ENCODE results near the gene LZTFL1. TPM values are rescaled to one million over a fixed set of nuclear protein-coding genes. Genes with fewer than 3 reads are reported as not detected.

The LZTFL1 gene
- polyA plus RNA-seq, 4 donors = 4.5 to 34.4 (median 6.5) TPM

- H3K9me3 ChIP-seq (ENCODE audit: control insufficient read depth in 2 of 2, insufficient read depth in 1 of 2, low read depth in 1 of 2, low read length in 1 of 2) = no peaks in the 10 kb centered on the region
- WGBS, 3 donors = 8 to 21% (median 15%) methylated on average over 4 of the region's 4 CpGs
- FAIRE-seq (peak; percentile 90), DNase-seq (peak; percentile 88 to 93)
- H3K27me3 ChIP-seq (ENCODE audit: control insufficient read depth in 3 of 3, insufficient read depth in 3 of 3, low read length in 3 of 3) = no peaks in the 10 kb centered on the region
- peaks cover 0 to 34% (median 21%) of the 10 kb centered on the region in 3 donors for H3K4me1 ChIP-seq (ENCODE audit: control insufficient read depth in 3 of 3, insufficient read depth in 2 of 3, low read depth in 1 of 3, low read length in 2 of 3)
- no peak overlapping the region for H3K4me3 ChIP-seq (ENCODE audit: low read depth in 1 of 3, low read length in 3 of 3)
- H3K27ac ChIP-seq (ENCODE audit: low read depth in 1 of 3, low read length in 2 of 3) = peak overlapping the region; percentile 47 to 86 (median 49)
- H3K36me3 ChIP-seq (ENCODE audit: control insufficient read depth in 3 of 3, insufficient read depth in 2 of 3, low read depth in 1 of 3, low read length in 3 of 3) = peaks cover 0 to 30% (median 1%) of the 10 kb centered on the region in 3 donors
Measured at GRCh38 chr3:45817831-45818522, 23.9 kb downstream of the LZTFL1 start.

DNA sequence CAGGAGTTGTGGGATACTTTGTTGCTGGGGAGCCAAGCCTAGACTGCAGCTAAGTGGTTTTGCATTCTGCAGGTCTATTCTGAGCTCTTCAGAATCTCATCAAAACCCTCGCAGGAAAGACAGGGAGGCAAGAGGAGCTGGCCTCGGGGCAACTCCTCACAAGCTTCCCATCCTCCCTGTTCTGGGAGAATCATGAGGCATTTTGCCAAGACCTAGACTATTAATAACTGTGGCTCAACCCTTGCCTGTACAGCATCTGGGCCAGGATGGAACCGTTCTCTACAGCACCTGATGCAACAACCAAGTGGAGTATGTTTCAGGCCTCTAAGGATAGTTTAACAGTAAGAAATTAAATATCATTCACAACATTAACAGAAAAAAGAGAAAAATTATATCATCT, 25.4 kb downstream of the LZTFL1 start:
- H3K4me1 ChIP-seq (ENCODE audit: control insufficient read depth in 3 of 3, insufficient read depth in 2 of 3, low read depth in 1 of 3, low read length in 2 of 3) = peaks cover 0 to 34% (median 21%) of the 10 kb centered on the region in 3 donors
- H3K27ac ChIP-seq (ENCODE audit: low read depth in 1 of 3, low read length in 2 of 3) = peak overlapping the region in 1 of 3 donors; percentile 60
- no peaks in the 10 kb centered on the region for H3K27me3 ChIP-seq (ENCODE audit: control insufficient read depth in 3 of 3, insufficient read depth in 3 of 3, low read length in 3 of 3)
- 54 to 64% (median 57%) methylated on average over 3 of the region's 3 CpGs for WGBS, 3 donors
- DNase-seq (no peak), FAIRE-seq (no peak)
- H3K9me3 ChIP-seq (ENCODE audit: control insufficient read depth in 2 of 2, insufficient read depth in 1 of 2, low read depth in 1 of 2, low read length in 1 of 2) = no peaks in the 10 kb centered on the region
- peaks cover 0 to 23% (median 3%) of the 10 kb centered on the region in 3 donors for H3K36me3 ChIP-seq (ENCODE audit: control insufficient read depth in 3 of 3, insufficient read depth in 2 of 3, low read depth in 1 of 3, low read length in 3 of 3)
- H3K4me3 ChIP-seq (ENCODE audit: low read depth in 1 of 3, low read length in 3 of 3) = no peak overlapping the region

GRCh38 chr3:45814322-45814721, 27.6 kb downstream of the LZTFL1 start:
- Histone ChIP-seq H3K4me1 (ENCODE audit: control insufficient read depth in 3 of 3, insufficient read depth in 2 of 3, low read depth in 1 of 3, low read length in 2 of 3) (peaks cover 0 to 26% (median 15%) of the 10 kb centered on the region in 3 donors), H3K36me3 (ENCODE audit: control insufficient read depth in 3 of 3, insufficient read depth in 2 of 3, low read depth in 1 of 3, low read length in 3 of 3) (peaks cover 0 to 19% (median 3%) of the 10 kb centered on the region in 3 donors), H3K4me3 (ENCODE audit: low read depth in 1 of 3, low read length in 3 of 3) (no peak overlapping the region), H3K9me3 (ENCODE audit: control insufficient read depth in 2 of 2, insufficient read depth in 1 of 2, low read depth in 1 of 2, low read length in 1 of 2) (no peaks in the 10 kb centered on the region), H3K27ac (ENCODE audit: low read depth in 1 of 3, low read length in 2 of 3) (no peak overlapping the region), H3K27me3 (ENCODE audit: control insufficient read depth in 3 of 3, insufficient read depth in 3 of 3, low read length in 3 of 3) (no peaks in the 10 kb centered on the region)
- DNase-seq (no peak), FAIRE-seq (no peak)
- WGBS, 3 donors = 94 to 97% (median 95%) methylated on average over 4 of the region's 4 CpGs

GRCh38 chr3:45807681-45808540, 34.0 kb downstream of the LZTFL1 start:
- Histone ChIP-seq H3K4me3 (ENCODE audit: low read depth in 1 of 3, low read length in 3 of 3) (peak overlapping the region in 1 of 3 donors; percentile 15), H3K9me3 (ENCODE audit: control insufficient read depth in 2 of 2, insufficient read depth in 1 of 2, low read depth in 1 of 2, low read length in 1 of 2) (no peaks in the 10 kb centered on the region), H3K27me3 (ENCODE audit: control insufficient read depth in 3 of 3, insufficient read depth in 3 of 3, low read length in 3 of 3) (no peaks in the 10 kb centered on the region), H3K27ac (ENCODE audit: low read depth in 1 of 3, low read length in 2 of 3) (no peak overlapping the region), H3K4me1 (ENCODE audit: control insufficient read depth in 3 of 3, insufficient read depth in 2 of 3, low read depth in 1 of 3, low read length in 2 of 3) (no peaks in the 10 kb centered on the region), H3K36me3 (ENCODE audit: control insufficient read depth in 3 of 3, insufficient read depth in 2 of 3, low read depth in 1 of 3, low read length in 3 of 3) (peaks cover 0 to 14% (median 1%) of the 10 kb centered on the region in 3 donors)
- DNase-seq (no peak), FAIRE-seq (no peak)
- 84 to 90% (median 88%) methylated on average over 10 of the region's 10 CpGs for WGBS, 3 donors

GRCh38 chr3:45807133-45807532, 34.8 kb downstream of the LZTFL1 start:
- Histone ChIP-seq H3K4me1 (ENCODE audit: control insufficient read depth in 3 of 3, insufficient read depth in 2 of 3, low read depth in 1 of 3, low read length in 2 of 3) (no peaks in the 10 kb centered on the region), H3K4me3 (ENCODE audit: low read depth in 1 of 3, low read length in 3 of 3) (no peak overlapping the region), H3K27ac (ENCODE audit: low read depth in 1 of 3, low read length in 2 of 3) (no peak overlapping the region), H3K27me3 (ENCODE audit: control insufficient read depth in 3 of 3, insufficient read depth in 3 of 3, low read length in 3 of 3) (no peaks in the 10 kb centered on the region), H3K9me3 (ENCODE audit: control insufficient read depth in 2 of 2, insufficient read depth in 1 of 2, low read depth in 1 of 2, low read length in 1 of 2) (no peaks in the 10 kb centered on the region), H3K36me3 (ENCODE audit: control insufficient read depth in 3 of 3, insufficient read depth in 2 of 3, low read depth in 1 of 3, low read length in 3 of 3) (peaks cover 0 to 11% (median 0%) of the 10 kb centered on the region in 3 donors)
- no peak for DNase-seq
- WGBS, 3 donors = 92 to 98% (median 96%) methylated on average over 3 of the region's 3 CpGs
- no peak for FAIRE-seq

DNA sequence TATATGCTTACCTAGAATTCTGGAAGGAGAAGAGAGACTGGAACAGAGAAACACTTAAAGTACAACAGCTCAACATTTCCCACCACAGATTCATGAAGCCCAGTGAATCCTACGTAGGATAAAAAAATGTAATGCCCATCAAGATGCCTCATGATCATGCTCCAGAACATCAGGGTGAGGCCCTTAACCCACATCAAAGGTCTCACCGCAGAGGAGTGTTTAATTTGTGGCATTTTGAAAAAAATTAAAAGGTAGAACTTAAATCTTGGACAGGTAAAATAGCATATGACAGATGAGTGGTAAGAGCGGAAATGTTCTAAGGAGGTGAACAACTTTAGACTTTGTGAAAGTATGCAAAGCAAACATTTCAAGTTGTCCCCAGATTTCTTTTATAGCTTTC, 35.8 kb downstream of the LZTFL1 start:
- H3K36me3 ChIP-seq (ENCODE audit: control insufficient read depth in 3 of 3, insufficient read depth in 2 of 3, low read depth in 1 of 3, low read length in 3 of 3) = peaks cover 0 to 14% (median 0%) of the 10 kb centered on the region in 3 donors
- no peaks in the 10 kb centered on the region for H3K9me3 ChIP-seq (ENCODE audit: control insufficient read depth in 2 of 2, insufficient read depth in 1 of 2, low read depth in 1 of 2, low read length in 1 of 2)
- no peaks in the 10 kb centered on the region for H3K27me3 ChIP-seq (ENCODE audit: control insufficient read depth in 3 of 3, insufficient read depth in 3 of 3, low read length in 3 of 3)
- no peak overlapping the region for H3K27ac ChIP-seq (ENCODE audit: low read depth in 1 of 3, low read length in 2 of 3)
- H3K4me3 ChIP-seq (ENCODE audit: low read depth in 1 of 3, low read length in 3 of 3) = no peak overlapping the region
- no peak for DNase-seq
- H3K4me1 ChIP-seq (ENCODE audit: control insufficient read depth in 3 of 3, insufficient read depth in 2 of 3, low read depth in 1 of 3, low read length in 2 of 3) = no peaks in the 10 kb centered on the region
- FAIRE-seq = no peak
- WGBS, 3 donors = 90 to 96% (median 91%) methylated on average over 3 of the region's 3 CpGs

DNA sequence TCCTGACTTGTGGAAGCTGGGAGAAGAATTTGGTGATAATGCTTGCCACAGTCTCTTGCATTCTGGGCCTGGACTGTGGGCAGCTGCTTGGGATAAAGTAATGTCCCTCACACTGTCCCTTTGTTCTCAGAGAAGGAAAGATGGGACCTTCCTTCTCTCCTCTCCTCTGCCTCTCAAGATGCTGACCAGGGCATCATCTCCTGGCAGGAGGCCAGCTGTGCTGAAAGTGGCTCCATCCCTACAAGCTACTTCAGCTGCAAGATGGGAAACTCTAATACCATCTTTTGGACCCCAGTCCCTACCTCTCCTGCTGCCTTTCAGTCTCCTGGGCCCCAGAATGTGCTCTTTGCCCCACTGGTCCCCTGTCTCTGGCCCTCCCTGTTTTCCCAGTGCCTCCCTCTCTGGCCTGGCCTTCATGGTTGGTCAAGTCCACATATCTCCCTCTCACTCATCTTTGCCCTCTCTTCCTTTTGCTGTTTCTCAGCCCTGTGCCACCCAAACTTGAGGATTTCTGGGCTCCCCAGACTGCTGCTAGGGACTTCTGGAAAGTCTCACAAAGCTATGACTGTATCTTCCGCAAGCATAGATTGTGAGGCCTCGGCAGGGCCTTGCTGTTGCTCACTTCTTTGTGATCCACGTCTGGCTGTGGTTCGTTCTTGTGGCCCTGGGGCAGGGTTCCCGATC, 38.5 kb downstream of the LZTFL1 start:
- Histone ChIP-seq H3K4me3 (ENCODE audit: low read depth in 1 of 3, low read length in 3 of 3) (no peak overlapping the region), H3K27ac (ENCODE audit: low read depth in 1 of 3, low read length in 2 of 3) (no peak overlapping the region), H3K4me1 (ENCODE audit: control insufficient read depth in 3 of 3, insufficient read depth in 2 of 3, low read depth in 1 of 3, low read length in 2 of 3) (peaks cover 0 to 5% (median 0%) of the 10 kb centered on the region in 3 donors), H3K36me3 (ENCODE audit: control insufficient read depth in 3 of 3, insufficient read depth in 2 of 3, low read depth in 1 of 3, low read length in 3 of 3) (peaks cover 0 to 14% (median 0%) of the 10 kb centered on the region in 3 donors), H3K9me3 (ENCODE audit: control insufficient read depth in 2 of 2, insufficient read depth in 1 of 2, low read depth in 1 of 2, low read length in 1 of 2) (no peaks in the 10 kb centered on the region), H3K27me3 (ENCODE audit: control insufficient read depth in 3 of 3, insufficient read depth in 3 of 3, low read length in 3 of 3) (peaks cover 0 to 2% (median 0%) of the 10 kb centered on the region in 3 donors)
- 87 to 96% (median 95%) methylated on average over 5 of the region's 5 CpGs for WGBS, 3 donors
- FAIRE-seq (no peak), DNase-seq (no peak)

GRCh38 chr3:45802146-45802545, 39.8 kb downstream of the LZTFL1 start:
- 93 to 99% (median 99%) methylated on average over 9 of the region's 9 CpGs for WGBS, 3 donors
- Histone ChIP-seq H3K27me3 (ENCODE audit: control insufficient read depth in 3 of 3, insufficient read depth in 3 of 3, low read length in 3 of 3) (peaks cover 0 to 2% (median 2%) of the 10 kb centered on the region in 3 donors), H3K36me3 (ENCODE audit: control insufficient read depth in 3 of 3, insufficient read depth in 2 of 3, low read depth in 1 of 3, low read length in 3 of 3) (peaks cover 0 to 14% (median 0%) of the 10 kb centered on the region in 3 donors), H3K27ac (ENCODE audit: low read depth in 1 of 3, low read length in 2 of 3) (no peak overlapping the region), H3K4me3 (ENCODE audit: low read depth in 1 of 3, low read length in 3 of 3) (no peak overlapping the region), H3K4me1 (ENCODE audit: control insufficient read depth in 3 of 3, insufficient read depth in 2 of 3, low read depth in 1 of 3, low read length in 2 of 3) (peaks cover 0 to 9% (median 0%) of the 10 kb centered on the region in 3 donors), H3K9me3 (ENCODE audit: control insufficient read depth in 2 of 2, insufficient read depth in 1 of 2, low read depth in 1 of 2, low read length in 1 of 2) (no peaks in the 10 kb centered on the region)
- FAIRE-seq (no peak), DNase-seq (no peak)
